CD4-positive, alpha-beta memory T cell (primary cell): Measurements from ENCODE around the gene ZNF385C. TPM values are rescaled to one million over a fixed set of nuclear protein-coding genes. Genes with fewer than 3 reads are reported as not detected.

ENCODE experiments used
- CTCF ChIA-PET: fragments of 350-600 bp; sonication (Branson Sonifier 250); formaldehyde crosslinking; loops from one replicate; lab custom pipeline; 2021; ENCODE audit warnings: inconsistent platforms; ENCODE audit not compliant: partially characterized antibody; lab: Charles Lee
- POLR2A ChIA-PET: fragments of 350-600 bp; sonication (Branson Sonifier 250); formaldehyde crosslinking; loops from one replicate; lab custom pipeline; 2021; ENCODE audit not compliant: partially characterized antibody; lab: Charles Lee
- DNase-seq, 5 donors: peaks; one replicate each; pipeline versions ENCODE4 v3.0.0 to v3.0.0-alpha.2; 2020 to 2022; ENCODE audit warnings: mixed read lengths in 1 of 5
- H3K27ac ChIP-seq: one replicate; pipeline ENCODE4 v1.7.0; 2013; ENCODE audit warnings: low read depth, low read length
- H3K27me3 ChIP-seq: 2 replicates; pipeline ENCODE4 v1.7.0; 2013; ENCODE audit warnings: mild to moderate bottlenecking, low read length, moderate library complexity; ENCODE audit not compliant: insufficient read depth
- H3K36me3 ChIP-seq: 2 replicates; pipeline ENCODE4 v1.7.0; 2013; ENCODE audit warnings: mild to moderate bottlenecking, low read length, moderate library complexity; ENCODE audit not compliant: insufficient read depth
- H3K4me1 ChIP-seq: 2 replicates; pipeline ENCODE4 v1.7.0; 2013; ENCODE audit warnings: mild to moderate bottlenecking, low read length, moderate library complexity; ENCODE audit not compliant: insufficient read depth
- H3K4me3 ChIP-seq, 2 donors: one replicate each; pipeline ENCODE4 v1.7.0; 2013; ENCODE audit warnings: low read length in 2 of 2, mild to moderate bottlenecking in 1 of 2
- H3K9me3 ChIP-seq, 2 donors: one replicate each; pipeline ENCODE4 v1.7.0; 2013; ENCODE audit warnings: low read length in 2 of 2, control low read depth in 1 of 2; ENCODE audit not compliant: control insufficient read depth in 1 of 2
- H3K27ac Mint-ChIP-seq, 7 donors: one replicate each; pipeline ENCODE4 v1.8.0; 2020 to 2021; ENCODE audit warnings: mixed read lengths in 7 of 7, mild to moderate bottlenecking in 6 of 7, inconsistent platforms in 3 of 7, moderate library complexity in 3 of 7
- H3K27me3 Mint-ChIP-seq, 2 donors: one replicate each; pipeline ENCODE4 v1.8.0; 2020 to 2021; ENCODE audit warnings: mixed read lengths in 2 of 2
- H3K36me3 Mint-ChIP-seq, 2 donors: one replicate each; pipeline ENCODE4 v1.8.0; 2020 to 2021; ENCODE audit warnings: mixed read lengths in 2 of 2, inconsistent platforms in 1 of 2, mild to moderate bottlenecking in 1 of 2
- H3K4me1 Mint-ChIP-seq, 4 donors: one replicate each; pipeline ENCODE4 v1.8.0; 2020 to 2021; ENCODE audit warnings: mixed read lengths in 4 of 4, mild to moderate bottlenecking in 1 of 4
- H3K4me3 Mint-ChIP-seq, 8 donors: one replicate each; pipeline ENCODE4 v1.8.0; 2020 to 2021; ENCODE audit warnings: mixed read lengths in 8 of 8, mild to moderate bottlenecking in 7 of 8, moderate library complexity in 6 of 8, inconsistent platforms in 3 of 8
- H3K9me3 Mint-ChIP-seq, 8 donors: one replicate each; pipeline ENCODE4 v1.8.0; 2020 to 2021; ENCODE audit warnings: mixed read lengths in 8 of 8, mild to moderate bottlenecking in 5 of 8, inconsistent platforms in 3 of 8, moderate library complexity in 1 of 8
- intact Hi-C: fragments of 100-400 bp; cut with micrococcal nuclease; formaldehyde crosslinking; loops from one replicate; pipeline ENCODE4 v1.15.1; 2023
- polyA plus RNA-seq, 2 donors: library from polyadenylated mRNA; unstranded; fragments of 300-500 nt; fragmentation: Illumina TruSeq; gene quantifications; one replicate each; pipeline ENCODE4 v1.2.3, GENCODE V29; 2021
- total RNA-seq, 2 experiments: library from RNA; stranded (reverse); gene quantifications; one replicate each; pipeline ENCODE4 v1.2.3, GENCODE V29; 2021

Gene ZNF385C
- total and polyA plus RNA-seq, 4 experiments from 2014 or later: 0.36 TPM; not detected in 3

GRCh38 chr17:42076797-42077559 lies 21.3 kb downstream of the ZNF385C start:
- POLR2A ChIA-PET: no interaction called here
- H3K27ac Mint-ChIP-seq: no peak overlapping the region
- H3K27me3 Mint-ChIP-seq: peaks cover 13 to 21% of the 10 kb centered on the region in 2 donors
- peaks cover 3% of the 10 kb centered on the region for H3K27me3 ChIP-seq
- H3K9me3 Mint-ChIP-seq: no peaks in the 10 kb centered on the region
- H3K4me1 Mint-ChIP-seq: peaks cover 0 to 3% (median 1%) of the 10 kb centered on the region in 4 donors
- no peak overlapping the region for H3K4me3 ChIP-seq
- no peak overlapping the region for H3K4me3 Mint-ChIP-seq
- DNase-seq: no peak
- CTCF ChIA-PET: no interaction called here
- no peaks in the 10 kb centered on the region for H3K36me3 Mint-ChIP-seq
- no peak overlapping the region for H3K27ac ChIP-seq
- no peaks in the 10 kb centered on the region for H3K36me3 ChIP-seq
- no peaks in the 10 kb centered on the region for H3K9me3 ChIP-seq
- intact Hi-C loops: no loop called here
- H3K4me1 ChIP-seq: peaks cover 3% of the 10 kb centered on the region

- Histone ChIP-seq H3K27me3 (peaks cover 13% of the 10 kb centered on the region), H3K36me3 (no peaks in the 10 kb centered on the region), H3K9me3 (no peaks in the 10 kb centered on the region), H3K27ac (no peak overlapping the region), H3K4me1 (peaks cover 8% of the 10 kb centered on the region), H3K4me3 (no peak overlapping the region)
- DNase-seq: no peak
- intact Hi-C loops: no loop called here
- peaks cover 16 to 28% of the 10 kb centered on the region in 2 donors for H3K27me3 Mint-ChIP-seq
- POLR2A ChIA-PET: no interaction called here
- no peak overlapping the region for H3K4me3 Mint-ChIP-seq
- no peaks in the 10 kb centered on the region for H3K9me3 Mint-ChIP-seq
- peaks cover 0 to 5% (median 2%) of the 10 kb centered on the region in 4 donors for H3K4me1 Mint-ChIP-seq
- peak overlapping the region in 1 of 7 donors; percentile 29 for H3K27ac Mint-ChIP-seq
- CTCF ChIA-PET: interaction anchor here (0.9 kb wide), 1 partner anchor 10 kb away, joined by 3 read pairs; no protein-coding TSS in a partner anchor
- no peaks in the 10 kb centered on the region for H3K36me3 Mint-ChIP-seq
These were observed 22.5 kb downstream of the ZNF385C start for GRCh38 chr17:42075789-42076188.

GRCh38 chr17:42072323-42073187 lies 25.7 kb downstream of the ZNF385C start:
- Histone ChIP-seq H3K36me3 (no peaks in the 10 kb centered on the region), H3K4me1 (peaks cover 8% of the 10 kb centered on the region), H3K4me3 (no peak overlapping the region), H3K9me3 (no peaks in the 10 kb centered on the region), H3K27ac (no peak overlapping the region), H3K27me3 (peaks cover 13% of the 10 kb centered on the region)
- POLR2A ChIA-PET: interaction anchor here (1.4 kb wide), 1 partner anchor 39 kb away, joined by 4 read pairs; the partner anchor contains the start of gene DHX58
- H3K4me1 Mint-ChIP-seq: peaks cover 0 to 5% (median 2%) of the 10 kb centered on the region in 4 donors
- no peak for DNase-seq
- H3K9me3 Mint-ChIP-seq: no peaks in the 10 kb centered on the region
- intact Hi-C loops: no loop called here
- peak overlapping the region in 3 of 8 donors; percentile 31 to 60 (median 43) for H3K4me3 Mint-ChIP-seq
- H3K36me3 Mint-ChIP-seq: no peaks in the 10 kb centered on the region
- H3K27ac Mint-ChIP-seq: no peak overlapping the region
- H3K27me3 Mint-ChIP-seq: peaks cover 18 to 28% of the 10 kb centered on the region in 2 donors
- CTCF ChIA-PET: interaction anchor here (0.7 to 1.5 kb wide), 4 partner anchors 29 to 117 kb away, joined by 3 to 4 read pairs (median 3); no protein-coding TSS in a partner anchor

GRCh38 chr17:42071810-42072209 lies 26.5 kb downstream of the ZNF385C start:
- Mint-ChIP-seq H3K36me3 (no peaks in the 10 kb centered on the region), H3K4me3 (peak overlapping the region in 3 of 8 donors; percentile 31 to 68 (median 35)), H3K9me3 (no peaks in the 10 kb centered on the region), H3K4me1 (peaks cover 0 to 5% (median 2%) of the 10 kb centered on the region in 4 donors), H3K27ac (no peak overlapping the region), H3K27me3 (peaks cover 18 to 30% of the 10 kb centered on the region in 2 donors)
- DNase-seq: no peak
- CTCF ChIA-PET: interaction anchor here (0.6 to 1.5 kb wide), 4 partner anchors 38 to 47 kb away, joined by 3 to 5 read pairs (median 4); partner anchors contain the start of gene DHX58
- Histone ChIP-seq H3K36me3 (no peaks in the 10 kb centered on the region), H3K27me3 (peaks cover 13% of the 10 kb centered on the region), H3K9me3 (no peaks in the 10 kb centered on the region), H3K27ac (no peak overlapping the region), H3K4me1 (peaks cover 13% of the 10 kb centered on the region), H3K4me3 (no peak overlapping the region)
- POLR2A ChIA-PET: interaction anchor here (1.4 kb wide), 1 partner anchor 40 kb away, joined by 4 read pairs; the partner anchor contains the start of gene DHX58
- intact Hi-C loops: no loop called here

GRCh38 chr17:42068979-42069378 lies 29.3 kb downstream of the ZNF385C start:
- Mint-ChIP-seq H3K4me3 (peak overlapping the region in 1 of 8 donors; percentile 20), H3K36me3 (no peaks in the 10 kb centered on the region), H3K27ac (no peak overlapping the region), H3K4me1 (peaks cover 2 to 8% (median 5%) of the 10 kb centered on the region in 4 donors), H3K9me3 (no peaks in the 10 kb centered on the region), H3K27me3 (peaks cover 17 to 25% of the 10 kb centered on the region in 2 donors)
- H3K4me1 ChIP-seq: peaks cover 14% of the 10 kb centered on the region
- intact Hi-C loops: no loop called here
- DNase-seq: no peak
- H3K27ac ChIP-seq: no peak overlapping the region
- ChIA-PET CTCF (interaction anchor here (1.2 to 5.3 kb wide), 4 partner anchors 28 to 49 kb away, joined by 3 to 124 read pairs (median 46); partner anchors contain the start of genes DHX58 and KAT2A), POLR2A (interaction anchor here (1.9 kb wide), 1 partner anchor 44 kb away, joined by 8 read pairs; the partner anchor contains the start of gene DHX58)
- no peaks in the 10 kb centered on the region for H3K36me3 ChIP-seq
- H3K27me3 ChIP-seq: peaks cover 13% of the 10 kb centered on the region
- no peaks in the 10 kb centered on the region for H3K9me3 ChIP-seq
- no peak overlapping the region for H3K4me3 ChIP-seq

- no peaks in the 10 kb centered on the region for H3K9me3 Mint-ChIP-seq
- ChIA-PET POLR2A (interaction anchor here (0.6 to 1.9 kb wide), 3 partner anchors 45 to 104 kb away, joined by 3 to 8 read pairs (median 3); partner anchors contain the start of gene DHX58), CTCF (interaction anchor here (0.7 to 5.3 kb wide), 17 partner anchors 9 to 114 kb away, joined by 3 to 124 read pairs (median 5); partner anchors contain the start of genes CNP, DHX58, KAT2A and ZNF385C)
- H3K27ac Mint-ChIP-seq: no peak overlapping the region
- peak; percentile 48 to 66 (median 59) for DNase-seq
- H3K36me3 Mint-ChIP-seq: no peaks in the 10 kb centered on the region
- H3K27ac ChIP-seq: no peak overlapping the region
- peaks cover 8 to 15% of the 10 kb centered on the region in 2 donors for H3K27me3 Mint-ChIP-seq
- H3K4me1 ChIP-seq: peaks cover 18% of the 10 kb centered on the region
- H3K4me3 Mint-ChIP-seq: no peak overlapping the region
- no peak overlapping the region for H3K4me3 ChIP-seq
- intact Hi-C loops: loop anchor here (1.0 kb wide), 2 partner anchors 49 to 104 kb away; no protein-coding TSS in a partner anchor
- H3K9me3 ChIP-seq: no peaks in the 10 kb centered on the region
- peaks cover 2 to 8% (median 6%) of the 10 kb centered on the region in 4 donors for H3K4me1 Mint-ChIP-seq
- peaks cover 13% of the 10 kb centered on the region for H3K27me3 ChIP-seq
- H3K36me3 ChIP-seq: no peaks in the 10 kb centered on the region
These were observed 30.7 kb downstream of the ZNF385C start for GRCh38 chr17:42067371-42068091.
